Measurements from ENCODE around the gene UTP3.
"Not testable (repeated sequence)": the region's sequence is repeated elsewhere in the genome, so short reads cannot be mapped to it uniquely, and the experiment has no call there.

Gene UTP3, protein sequence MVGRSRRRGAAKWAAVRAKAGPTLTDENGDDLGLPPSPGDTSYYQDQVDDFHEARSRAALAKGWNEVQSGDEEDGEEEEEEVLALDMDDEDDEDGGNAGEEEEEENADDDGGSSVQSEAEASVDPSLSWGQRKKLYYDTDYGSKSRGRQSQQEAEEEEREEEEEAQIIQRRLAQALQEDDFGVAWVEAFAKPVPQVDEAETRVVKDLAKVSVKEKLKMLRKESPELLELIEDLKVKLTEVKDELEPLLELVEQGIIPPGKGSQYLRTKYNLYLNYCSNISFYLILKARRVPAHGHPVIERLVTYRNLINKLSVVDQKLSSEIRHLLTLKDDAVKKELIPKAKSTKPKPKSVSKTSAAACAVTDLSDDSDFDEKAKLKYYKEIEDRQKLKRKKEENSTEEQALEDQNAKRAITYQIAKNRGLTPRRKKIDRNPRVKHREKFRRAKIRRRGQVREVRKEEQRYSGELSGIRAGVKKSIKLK

DNA sequence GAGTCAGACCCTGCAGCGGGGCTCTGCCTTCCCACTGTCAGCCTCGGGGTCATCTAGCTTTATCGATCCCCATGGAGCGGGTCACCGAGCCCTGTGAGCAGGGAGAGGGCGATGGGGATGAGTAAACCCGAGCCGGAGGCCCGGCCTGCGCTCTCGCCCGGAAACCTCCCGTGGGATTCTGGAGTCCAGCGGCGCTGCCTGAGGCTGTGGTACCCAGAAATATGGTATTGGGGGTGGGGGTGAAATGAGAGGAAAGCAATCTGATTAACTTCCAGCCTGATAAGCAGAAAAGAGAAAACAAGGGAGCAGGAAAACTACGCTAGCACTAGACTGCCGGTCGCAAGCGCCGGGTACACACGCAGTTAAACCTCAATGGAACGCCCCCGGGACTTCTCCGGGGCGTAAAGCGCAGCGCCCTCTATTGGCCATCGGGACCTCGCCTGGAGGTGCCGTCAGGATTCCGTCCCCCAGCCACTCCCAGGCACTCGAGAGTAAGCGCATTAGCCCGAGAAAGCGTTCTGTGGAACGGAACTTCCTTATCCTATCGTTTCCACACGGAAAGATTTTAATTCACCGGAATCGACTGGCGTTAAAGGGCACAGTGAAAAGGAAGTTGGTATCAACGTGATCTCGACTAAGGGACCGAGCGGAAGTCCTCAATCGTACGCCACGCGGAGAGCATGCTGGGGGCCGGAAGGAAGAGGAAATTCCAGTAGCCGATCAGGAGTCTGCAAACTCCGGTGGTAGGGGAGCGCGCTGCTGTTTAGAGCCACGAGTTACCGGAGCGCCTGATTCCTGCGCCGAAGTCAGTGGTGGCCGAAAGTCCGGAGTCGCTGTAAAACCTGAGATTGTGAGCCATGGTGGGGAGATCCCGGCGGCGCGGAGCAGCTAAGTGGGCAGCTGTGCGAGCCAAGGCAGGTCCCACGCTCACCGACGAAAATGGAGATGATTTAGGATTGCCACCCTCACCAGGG is at the start of gene UTP3:
UTP3 (plus strand) TSS at position 712 of the 974 bp plus-strand sequence; CDS start at position 858, 146 bp downstream.
- DNase-seq = peak; percentile 94

DNA sequence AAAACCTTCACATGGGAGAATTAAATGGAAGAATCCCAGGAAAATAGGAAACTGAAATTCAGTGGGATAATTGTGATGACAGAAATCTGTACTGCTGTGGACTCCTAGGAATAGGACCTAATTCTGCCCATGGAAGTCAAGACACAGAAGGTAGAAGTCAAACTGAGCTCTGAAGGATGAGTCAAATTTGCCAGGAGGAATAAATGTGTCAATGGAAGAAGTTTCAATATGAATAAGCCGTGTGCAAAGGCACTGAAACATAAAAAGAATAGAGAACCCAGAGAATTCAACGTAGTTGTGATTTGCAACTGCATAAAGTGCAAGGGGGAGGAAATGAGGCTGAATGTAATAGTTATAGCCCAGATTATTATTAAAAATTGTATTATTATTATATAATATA is 48.1 kb upstream of the UTP3 start:
- no peak for DNase-seq

DNA sequence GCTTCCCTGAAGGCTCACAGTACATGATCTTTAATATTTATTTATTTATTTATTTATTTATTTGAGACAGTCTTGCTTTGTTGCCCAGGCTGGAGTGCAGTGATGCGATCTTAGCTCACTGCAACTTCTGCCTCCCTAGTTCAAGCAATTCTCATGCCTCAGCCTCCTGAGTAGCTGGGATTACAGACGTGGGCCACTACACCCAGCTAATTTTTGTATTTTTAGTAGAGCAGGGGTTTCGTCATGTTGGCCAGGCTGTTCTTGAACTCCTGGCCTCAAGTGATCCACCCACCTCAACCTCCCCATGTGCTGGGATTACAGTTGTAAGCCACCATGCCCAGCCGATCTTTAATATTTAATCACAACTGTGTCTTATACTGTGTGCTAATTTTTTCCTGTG is 37.6 kb upstream of the UTP3 start:
- not testable (repeated sequence) for DNase-seq

DNA sequence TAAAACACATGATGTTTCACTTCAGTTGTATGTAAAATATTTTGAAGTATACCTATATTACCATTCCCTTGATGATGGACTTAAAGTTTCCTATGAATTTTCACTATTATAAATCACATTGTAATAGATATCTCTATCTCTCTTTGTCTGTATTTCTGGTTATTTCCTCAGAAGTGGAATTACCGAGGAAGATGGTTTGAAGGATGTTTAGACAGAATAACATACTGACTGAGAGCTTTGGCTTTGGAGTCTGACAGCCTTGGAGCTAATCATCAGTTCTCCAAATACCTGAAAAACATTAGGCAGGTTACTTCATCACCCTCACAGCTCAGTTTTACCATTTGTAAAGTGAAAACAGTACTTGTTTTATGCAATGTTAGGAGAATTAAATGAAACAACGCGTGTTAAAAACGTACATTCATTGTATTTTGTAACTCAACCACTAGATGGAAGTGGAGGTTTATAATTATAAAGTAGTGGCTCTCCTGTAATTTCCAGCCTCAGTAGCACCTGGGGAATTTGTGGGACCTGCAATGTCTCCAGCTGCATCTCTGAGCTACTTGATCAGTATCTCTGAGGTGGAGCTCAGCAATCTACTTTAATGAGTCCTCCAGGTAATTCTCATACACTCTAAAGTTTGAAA is 36.3 kb upstream of the UTP3 start:
- DNase-seq = no peak

DNA sequence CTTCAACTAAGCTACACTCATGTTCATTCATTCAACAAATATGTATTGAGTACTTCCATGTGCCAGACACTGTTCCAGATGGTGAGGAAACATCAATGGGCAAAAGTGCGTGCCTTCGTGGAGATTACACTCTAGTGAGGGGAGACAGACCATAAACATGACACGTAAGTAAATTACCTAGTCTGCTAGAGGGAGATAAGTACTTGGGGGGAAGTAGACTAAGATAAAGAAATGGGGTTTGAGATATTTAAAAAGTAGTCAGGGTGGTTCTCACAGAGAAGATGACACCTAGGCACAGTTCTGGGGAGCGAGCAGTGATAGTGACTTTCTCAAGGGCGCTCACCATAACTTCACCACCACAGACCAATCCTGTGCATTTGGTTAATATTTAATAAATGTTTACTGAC is 33.7 kb upstream of the UTP3 start:
- DNase-seq = no peak

DNA sequence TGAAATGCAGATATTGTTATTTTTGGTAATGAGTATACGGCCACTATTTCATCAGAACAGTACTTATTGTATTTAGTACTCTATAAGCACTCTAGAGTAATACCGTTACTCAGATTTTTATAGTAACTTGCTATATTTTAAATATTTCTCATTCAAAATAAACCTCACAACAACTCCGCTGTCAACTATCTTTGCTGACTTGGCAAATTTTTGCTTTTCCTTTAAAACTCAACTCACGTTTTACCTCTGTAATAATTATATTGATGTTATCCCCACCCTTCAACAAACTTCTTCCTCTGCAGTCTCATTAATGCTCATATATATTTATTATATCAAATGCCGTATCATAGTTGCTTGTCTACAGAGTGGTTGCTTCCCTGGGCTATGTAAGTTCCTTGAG is 31.0 kb upstream of the UTP3 start:
- no peak for DNase-seq

DNA sequence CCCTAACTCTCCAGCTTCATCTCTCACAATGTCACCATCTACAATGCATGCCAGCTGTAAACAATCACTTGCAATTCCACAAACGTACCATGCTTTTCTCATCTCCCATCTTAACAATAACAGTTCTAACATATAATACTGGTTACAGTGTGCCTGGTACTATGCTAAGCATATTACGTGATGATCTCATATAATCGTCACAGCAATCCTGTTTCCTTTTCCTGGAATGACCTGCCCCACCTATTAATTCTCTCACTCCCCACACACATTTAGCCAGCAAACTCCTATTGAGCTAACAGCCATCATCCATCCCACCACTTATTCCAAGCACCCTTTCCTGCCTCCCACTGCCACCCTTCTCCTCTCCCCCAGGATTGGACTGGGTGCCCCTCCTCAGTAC is 29.9 kb upstream of the UTP3 start:
- no peak for DNase-seq

DNA sequence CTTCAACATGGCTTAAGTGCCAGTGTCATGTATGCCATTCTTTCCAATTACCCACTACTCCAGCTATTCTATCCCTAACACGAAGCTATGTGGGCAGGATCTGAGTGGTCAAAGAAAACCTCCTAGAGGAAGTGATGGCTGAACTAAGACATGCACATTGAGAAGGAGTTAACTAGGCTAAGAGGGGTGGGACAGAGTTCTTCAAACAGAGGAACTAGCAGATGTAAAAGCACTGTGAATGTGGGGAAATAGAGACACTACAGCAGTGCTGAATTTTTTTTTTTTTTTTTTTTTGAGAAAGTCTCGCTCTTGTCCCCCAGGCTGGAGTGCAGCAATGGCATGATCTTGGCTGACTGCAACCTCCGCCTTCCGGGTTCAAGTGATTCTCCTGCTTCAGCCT is 28.2 kb upstream of the UTP3 start:
- no peak for DNase-seq

DNA sequence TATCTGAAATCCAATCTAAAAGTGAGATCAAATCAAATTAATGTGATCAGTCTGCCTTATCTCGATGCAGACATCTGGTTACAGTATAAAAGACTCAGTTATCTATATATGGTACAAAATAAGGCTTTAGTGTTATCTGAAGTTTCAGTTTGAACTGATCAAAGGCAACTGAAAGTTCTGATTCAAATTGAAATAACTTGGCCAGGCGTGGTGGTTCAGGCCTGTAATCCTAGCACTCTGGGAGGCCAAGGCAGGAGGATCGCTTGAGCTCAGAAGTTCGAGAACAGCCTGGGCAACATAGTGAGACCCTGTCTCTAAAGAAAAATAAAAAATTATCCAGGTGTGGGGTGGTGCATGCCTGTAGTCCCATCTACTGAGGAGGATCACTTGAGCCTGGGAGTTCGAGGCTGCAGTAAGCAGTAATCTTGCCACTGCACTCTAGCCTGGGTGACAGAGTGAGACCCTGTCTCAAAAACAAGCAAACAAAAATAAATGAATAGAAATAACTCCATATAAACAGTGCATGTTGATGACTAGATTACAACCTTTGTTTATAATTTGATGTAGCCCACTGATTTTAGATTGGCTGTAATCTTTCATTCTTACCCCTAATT is 26.9 kb upstream of the UTP3 start:
- not testable (repeated sequence) for DNase-seq

DNA sequence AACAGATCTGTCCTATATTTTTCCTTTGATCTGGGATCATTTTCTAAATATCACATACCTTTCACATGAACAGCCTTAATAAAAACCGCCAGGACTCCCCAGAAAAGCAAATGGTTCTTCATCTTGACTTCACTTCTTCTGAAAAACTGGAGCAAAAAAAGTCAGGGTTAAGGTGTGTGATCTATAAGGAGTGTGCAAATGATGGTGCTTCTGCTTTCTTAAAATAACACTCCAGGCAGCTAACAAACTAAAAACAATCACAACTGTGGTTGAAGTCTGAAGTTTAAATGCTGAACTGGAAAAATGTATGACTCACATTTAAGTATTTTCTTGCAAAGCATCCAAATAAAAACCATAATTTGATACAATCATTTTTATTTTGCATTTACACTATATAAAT is 22.0 kb upstream of the UTP3 start, which contains the start of gene JCHAIN:
JCHAIN (minus strand) TSS at position 140 of the 400 bp plus-strand sequence; CDS start at position 122, 18 bp downstream.
- no peak for DNase-seq

DNA sequence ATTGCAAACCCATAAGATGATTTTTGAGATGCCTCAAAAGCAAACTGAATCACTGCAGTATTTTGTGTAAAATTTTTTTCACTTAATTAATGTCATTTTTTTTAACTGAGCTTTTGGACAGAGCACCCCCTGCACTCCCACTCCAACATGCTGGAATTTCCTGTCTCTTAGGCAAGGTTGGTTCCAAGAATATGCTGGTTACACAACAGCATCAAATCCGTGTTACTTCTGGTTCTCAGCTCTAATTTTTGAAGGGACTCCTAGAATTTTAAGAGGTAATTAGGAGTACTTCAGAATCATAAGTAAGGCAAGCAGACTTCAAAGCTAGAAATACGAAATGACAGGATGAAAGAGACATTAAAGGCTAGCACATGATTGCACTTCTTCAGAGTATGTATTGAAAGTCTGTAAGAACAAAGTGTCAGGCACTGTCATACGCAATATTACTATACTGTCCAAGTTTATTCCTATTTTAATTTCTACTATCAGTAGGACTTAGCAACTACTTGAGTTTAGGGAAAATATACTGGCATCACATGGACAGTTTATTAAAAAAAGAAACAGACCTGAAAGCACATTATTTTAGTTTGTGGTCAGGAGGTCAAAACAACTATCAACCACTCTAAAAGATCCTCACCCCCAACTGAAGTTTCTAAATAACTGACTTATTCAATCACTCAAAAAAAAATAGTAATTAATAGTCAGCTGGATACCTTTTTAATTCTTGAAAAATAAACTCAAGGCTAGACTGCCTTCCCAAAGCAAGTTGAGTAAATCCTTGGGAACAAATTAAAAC is 20.4 kb upstream of the UTP3 start:
- DNase-seq = no peak

DNA sequence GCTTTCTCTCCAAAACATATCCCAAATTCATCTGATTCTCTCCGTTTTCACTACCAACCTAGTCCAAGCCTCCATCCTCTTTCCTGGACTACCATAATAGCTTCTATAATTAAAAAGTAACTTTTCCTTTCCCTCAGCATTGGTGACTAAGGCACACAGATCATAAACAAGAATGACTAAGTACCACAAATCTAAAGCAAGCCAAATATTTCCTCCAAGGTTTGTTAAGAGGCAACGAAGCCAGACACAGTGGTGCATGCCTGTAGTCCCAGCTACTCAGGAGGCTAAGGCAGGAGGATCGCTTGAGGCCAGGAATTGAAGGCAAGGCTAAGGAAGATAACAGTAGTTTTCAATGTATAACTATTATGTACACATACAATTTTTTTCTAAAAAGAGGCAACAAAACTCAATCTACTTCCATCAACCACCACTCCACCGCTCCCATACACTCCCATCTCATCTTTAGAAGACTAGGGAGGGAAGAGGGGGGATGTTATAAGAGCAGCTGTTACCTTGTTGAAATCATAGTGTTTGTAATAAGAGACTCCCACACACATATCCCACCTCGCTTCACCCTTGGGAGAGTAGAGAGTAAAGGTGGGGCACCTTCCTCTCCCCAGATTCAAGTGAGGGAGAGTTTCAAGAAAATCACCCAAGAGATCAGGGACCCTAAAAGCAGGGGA is 17.9 kb upstream of the UTP3 start:
- no peak for DNase-seq

DNA sequence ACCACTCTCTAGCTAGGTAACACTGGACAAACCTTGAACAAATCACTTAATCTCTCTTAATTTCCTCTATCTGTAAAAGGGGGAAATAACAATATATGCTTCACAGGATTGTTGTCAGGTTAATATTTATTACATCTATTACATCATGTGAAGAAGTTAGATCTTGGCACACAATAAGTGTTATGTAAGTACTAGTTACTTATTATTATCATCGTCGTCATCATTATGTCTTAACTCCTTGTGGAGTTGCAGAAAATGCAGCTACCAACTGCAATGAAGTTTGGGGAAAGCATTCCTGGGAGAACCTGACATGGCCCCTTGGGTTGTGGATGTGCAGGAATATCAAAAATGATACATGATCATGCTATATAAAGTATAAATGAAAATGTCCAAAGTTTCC is 17.2 kb upstream of the UTP3 start:
- DNase-seq = no peak

DNA sequence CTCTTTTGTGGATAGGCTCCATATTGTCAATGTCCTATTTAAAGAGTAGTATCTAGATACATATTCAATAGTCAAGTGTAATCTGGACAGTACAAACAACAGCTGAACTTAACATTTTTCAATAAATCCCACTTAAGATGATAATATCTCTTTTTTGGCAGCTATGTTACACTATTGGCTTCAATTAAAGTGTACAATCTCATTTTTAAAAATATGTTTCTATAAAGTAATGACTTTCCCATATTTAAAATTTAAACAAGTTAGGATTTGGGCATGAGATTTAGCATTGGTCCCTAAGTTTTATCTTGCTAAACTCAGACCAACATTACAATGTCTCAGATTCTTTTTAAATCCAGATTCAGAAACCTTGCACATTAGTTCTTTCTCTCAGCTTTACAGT is 14.1 kb upstream of the UTP3 start:
- no peak for DNase-seq

DNA sequence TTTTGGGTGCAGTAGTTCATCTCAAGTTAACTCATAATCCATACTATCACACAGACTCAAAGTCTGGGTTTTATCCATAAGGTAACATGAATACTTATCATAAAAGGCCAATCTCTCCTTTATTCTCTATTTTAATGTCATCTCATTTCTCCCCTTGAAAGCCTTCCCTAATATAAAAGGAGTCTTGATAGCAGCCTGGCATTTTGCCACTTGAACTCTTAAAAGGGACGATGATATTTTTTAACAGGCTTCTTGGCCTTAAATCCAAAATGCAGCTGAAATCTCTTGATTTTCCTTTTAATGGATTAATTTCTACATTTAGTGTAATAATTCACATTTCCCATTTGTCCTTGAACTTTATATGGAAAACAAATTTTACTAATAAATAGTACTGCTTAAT is 13.6 kb upstream of the UTP3 start:
- DNase-seq = no peak

DNA sequence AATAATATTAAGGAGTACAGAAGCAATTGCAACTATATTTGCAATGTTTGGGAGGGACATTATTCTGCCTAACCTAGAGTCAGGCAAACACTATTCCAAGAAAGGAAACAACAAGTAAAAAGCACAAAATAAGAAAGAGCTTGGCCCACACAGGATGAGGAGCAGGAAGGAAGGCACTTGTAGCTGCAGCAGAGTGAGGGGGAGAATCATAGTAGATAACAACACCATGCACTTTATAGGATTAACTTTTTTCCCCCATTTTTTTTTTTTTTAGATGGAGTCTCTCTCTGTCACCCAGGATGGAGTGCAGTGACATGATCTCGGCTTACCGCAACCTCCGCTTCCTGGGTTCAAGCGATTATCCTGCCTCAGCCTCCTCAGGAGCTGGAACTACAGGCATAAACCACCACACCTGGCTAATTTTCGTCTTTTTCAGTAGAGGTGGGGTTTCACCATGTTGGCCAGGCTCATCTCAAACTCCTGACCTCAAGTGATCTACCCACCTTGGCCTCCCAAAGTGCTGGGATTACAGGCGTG is 11.7 kb upstream of the UTP3 start:
- no peak for DNase-seq

DNA sequence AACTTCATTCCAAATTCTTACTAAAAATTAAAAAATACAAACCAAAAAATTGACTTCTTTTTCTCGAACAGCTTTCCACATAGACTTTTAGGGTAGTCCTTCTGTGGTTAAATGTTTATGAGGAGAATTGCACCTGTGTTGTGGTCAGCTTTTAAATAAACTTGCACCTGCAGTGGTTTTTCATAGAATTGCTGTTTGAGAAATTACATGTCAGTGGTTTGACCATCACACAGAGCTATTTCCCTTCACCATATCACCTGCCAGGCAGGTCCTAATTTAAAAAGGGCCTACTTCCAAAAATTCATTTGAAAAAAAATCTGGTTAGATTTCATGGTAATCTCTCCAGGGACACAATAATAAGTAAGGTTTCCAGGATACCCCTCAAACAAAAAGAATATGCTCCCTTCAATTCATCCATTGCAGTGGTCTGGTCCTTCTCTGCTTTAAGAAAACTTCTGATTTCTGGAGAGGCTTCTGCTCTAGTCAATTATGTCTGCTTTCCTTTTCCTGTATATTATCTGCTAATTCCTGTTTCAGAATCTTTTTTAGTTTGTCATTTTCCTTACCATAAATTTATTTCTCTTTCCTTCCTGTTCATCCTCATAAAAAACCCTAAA is 9.8 kb upstream of the UTP3 start:
- DNase-seq = no peak

DNA sequence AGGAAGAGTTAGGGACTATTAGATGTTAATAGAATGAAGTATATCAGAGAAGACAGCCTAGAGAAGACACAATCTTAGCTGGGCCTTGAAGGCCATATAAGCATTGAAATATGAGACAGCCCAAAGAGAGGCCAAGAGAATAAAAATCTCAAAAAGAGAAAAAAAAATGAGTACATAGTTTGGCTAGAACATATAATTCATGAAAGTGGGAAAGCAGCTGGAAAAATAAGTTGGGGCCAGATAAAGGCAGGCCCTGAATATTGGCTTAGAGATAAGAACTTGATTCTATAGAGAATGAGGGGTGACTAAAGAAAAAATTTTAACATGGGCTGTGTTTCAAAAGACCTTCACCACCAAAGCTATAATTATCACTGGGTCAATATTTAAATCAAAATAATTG is 7.4 kb upstream of the UTP3 start:
- DNase-seq = no peak

DNA sequence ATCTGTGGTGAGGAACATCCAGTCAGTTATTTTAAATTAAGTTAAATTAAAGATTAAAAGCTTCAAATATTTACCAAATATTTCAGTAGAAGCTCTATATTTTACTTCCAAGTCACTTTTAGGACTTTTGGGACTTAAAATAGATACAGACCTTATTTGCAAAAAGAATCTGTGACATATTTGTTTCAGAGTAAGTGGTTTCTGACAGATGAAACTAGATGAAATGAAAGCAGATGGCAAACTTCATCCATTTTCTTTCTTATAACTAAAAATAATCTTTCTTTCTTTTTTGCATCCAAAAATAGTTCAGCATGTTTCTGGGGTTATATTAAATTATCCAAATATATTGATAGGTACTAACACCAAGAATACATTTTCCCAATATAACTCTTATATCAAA is 6.6 kb upstream of the UTP3 start:
- no peak for DNase-seq

DNA sequence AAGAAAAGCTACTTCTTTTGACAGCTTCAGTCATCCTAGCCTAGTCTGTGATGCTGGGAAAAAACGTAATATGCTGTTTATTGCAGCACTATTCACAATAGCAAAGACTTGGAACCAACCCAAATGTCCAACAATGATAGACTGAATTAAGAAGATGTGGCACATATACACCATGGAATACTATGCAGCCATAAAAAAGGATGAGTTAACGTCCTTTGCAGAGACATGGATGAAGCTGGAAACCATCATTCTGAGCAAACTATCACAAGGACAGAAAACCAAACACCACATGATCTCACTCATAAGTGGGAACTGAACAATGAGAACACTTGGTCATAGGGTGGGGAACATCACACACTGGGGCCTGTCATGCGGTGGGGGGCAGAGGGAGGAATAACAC is 6.2 kb upstream of the UTP3 start:
- DNase-seq = not testable (repeated sequence)

All from DMS79 (cell line).